GM21825 (cell line): ENCODE measurements around the gene LMF2.
"Not testable (repeated sequence)": the region's sequence is repeated elsewhere in the genome, so short reads cannot be mapped to it uniquely, and the experiment has no call there.

Experiments
- ATAC-seq: cut with Tn5 transposase; IDR thresholded peaks from one replicate; pipeline ENCODE4 v1.9.1; 2021; ENCODE audit warnings: mild to moderate bottlenecking, moderate library complexity; ENCODE audit not compliant: unreplicated experiment

LMF2 gene

DNA sequence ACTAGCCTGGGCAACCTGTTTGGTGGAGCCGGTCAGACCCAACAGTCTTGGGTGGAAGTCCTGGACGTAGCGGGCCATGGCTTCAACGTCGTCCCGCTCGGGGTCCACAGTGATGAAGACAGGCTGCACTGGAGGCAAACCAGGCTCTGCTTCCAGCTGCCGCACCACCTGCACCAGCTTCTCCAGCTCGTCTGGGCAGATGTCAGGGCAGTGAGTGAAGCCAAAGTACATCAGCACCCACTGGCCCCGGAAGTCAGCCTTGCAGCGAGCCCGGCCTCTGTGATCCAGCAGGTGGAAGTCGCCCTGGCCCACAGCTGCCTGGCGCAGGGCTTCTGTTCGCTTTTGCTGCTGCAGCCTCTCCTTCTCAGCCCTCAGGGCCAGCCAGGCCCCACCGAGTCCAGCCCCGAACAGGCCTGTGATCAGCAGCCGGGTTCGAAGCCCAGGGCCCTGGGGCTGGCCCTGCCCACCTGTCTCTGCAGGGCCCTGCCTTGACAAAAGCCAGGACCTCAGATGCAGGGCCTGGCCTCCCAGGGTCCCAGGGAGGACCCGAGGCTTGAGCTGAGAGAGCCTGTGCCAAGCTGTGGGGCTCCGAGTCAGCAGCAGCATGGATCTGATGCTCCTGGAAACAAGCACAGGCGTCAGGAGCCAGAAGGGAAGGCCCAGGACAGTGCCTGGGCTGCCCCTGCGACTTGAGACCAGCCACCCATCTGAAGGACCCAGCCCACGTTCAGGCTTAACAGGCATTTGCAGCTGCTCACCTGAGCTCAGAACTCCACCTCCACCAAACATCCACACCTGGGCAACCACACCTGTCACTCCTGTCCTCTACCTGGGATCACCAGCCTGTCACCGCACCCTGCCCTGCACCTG, 16.5 kb upstream of the LMF2 start:
- no peak for ATAC-seq

GRCh38 chr22:50523458-50523805, 15.9 kb upstream of the LMF2 start:
- no peak for ATAC-seq

DNA sequence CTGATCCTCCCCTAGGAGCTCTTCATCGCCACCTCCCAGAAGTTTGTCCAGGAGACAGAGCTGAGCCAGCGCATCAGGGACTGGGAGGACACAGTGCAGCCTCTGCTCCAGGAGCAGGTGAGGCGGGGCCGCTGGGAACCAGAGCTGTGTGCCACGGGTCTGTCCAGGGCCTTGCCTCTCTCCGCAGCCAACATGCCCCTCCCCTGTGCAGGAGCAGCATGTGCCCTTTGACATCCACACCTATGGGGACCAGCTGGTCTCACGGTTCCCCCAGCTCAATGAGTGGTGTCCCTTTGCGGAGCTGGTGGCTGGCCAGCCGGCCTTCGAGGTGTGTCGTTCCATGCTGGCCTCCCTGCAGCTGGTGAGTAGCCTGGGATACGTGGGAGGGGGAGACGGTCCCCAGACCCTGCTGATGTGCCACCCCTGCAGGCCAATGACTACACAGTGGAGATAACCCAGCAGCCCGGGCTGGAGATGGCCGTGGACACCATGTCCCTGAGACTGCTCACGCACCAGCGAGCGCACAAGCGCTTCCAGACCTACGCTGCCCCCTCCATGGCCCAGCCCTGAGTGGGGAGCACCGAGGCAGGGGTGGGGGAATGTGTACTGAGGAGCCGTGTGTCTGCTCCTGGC, 15.4 kb upstream of the LMF2 start:
- no peak for ATAC-seq

DNA sequence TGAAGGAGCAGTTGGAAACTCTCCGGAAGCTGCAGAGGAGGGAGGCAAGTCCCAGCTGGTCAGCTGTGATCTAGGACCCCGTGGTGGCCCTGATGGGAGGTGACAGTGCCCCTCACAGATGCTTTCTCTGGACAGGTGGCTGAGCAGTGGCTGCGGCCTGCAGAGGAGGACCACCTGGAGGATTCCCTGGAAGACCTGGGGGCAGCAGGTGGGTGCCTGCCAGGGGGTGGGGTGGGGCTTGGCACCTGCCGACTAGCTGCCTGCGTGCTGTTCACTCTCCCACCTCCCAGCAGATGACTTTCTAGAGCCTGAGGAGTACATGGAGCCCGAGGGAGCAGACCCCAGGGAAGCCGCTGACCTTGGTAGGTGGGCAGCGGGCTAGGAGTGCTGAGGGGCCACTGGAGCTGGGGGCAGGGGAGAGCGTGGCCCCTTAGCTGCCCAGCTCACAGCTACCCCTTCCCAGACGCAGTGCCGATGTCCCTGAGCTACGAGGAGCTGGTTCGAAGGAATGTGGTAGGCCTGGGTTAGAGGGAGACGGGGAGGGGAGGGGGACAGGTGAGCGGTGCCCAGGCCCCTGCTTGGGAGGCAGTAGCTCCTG, 14.8 kb upstream of the LMF2 start:
- ATAC-seq: no peak

DNA sequence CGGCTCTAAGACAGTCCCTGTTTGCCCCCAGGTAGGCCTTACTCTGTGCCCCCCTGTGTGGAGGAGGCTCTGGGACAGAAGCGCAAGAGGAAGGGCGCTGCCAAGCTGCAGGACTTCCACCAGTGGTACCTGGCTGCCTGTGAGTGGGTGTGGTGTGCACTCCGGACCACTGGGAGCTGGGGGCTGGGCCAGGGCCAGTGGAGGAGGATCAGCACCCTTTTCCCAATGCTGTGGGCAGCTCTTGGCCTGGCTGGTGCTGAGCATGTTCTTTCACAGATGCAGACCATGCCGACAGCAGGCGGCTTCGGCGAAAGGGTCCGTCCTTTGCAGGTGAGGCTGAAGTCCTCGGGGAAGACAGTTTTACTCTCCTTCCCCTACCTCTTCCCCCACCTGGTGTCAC, 14.2 kb upstream of the LMF2 start:
- ATAC-seq: no peak

- no peak for ATAC-seq
These were observed 13.4 kb upstream of the LMF2 start for GRCh38 chr22:50520826-50521453.

DNA sequence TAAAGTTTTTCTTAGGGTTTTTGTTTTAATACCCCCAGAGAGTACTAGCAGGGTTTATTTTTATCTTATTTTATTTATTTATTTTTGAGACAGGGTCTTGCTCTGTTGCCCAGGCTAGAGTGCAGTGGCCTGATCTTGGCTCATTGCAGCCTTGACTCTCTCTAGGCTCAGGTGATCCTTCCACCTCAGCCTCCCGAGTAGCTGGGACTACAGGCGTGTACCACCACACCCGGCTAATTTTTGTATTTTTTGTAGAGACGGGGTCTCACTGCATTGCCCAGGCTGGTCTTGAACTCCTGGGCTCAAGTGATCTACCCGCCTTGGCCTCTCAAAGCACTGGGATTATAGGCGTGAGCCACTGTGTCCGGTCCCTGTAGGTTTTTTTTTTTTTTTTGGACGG, 12.7 kb upstream of the LMF2 start:
- not testable (repeated sequence) for ATAC-seq

DNA sequence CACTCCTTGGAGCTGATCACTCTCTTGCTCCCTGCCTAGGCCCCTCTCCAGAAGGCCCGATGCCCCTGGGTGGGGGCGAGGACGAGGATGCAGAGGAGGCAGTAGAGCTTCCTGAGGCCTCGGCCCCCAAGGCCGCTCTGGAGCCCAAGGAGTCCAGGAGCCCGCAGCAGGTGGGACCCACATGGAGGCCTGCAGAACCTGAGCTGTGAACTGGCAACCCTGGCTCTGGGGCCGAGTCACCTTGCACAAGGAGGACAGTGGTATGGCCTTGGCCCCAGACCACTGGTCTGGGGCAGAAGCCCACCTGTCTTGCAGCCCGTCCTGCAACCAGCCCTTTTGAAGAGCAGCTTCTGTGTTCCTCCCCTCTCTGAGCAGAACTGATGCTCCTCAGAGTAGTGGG, 11.6 kb upstream of the LMF2 start:
- ATAC-seq: no peak

DNA sequence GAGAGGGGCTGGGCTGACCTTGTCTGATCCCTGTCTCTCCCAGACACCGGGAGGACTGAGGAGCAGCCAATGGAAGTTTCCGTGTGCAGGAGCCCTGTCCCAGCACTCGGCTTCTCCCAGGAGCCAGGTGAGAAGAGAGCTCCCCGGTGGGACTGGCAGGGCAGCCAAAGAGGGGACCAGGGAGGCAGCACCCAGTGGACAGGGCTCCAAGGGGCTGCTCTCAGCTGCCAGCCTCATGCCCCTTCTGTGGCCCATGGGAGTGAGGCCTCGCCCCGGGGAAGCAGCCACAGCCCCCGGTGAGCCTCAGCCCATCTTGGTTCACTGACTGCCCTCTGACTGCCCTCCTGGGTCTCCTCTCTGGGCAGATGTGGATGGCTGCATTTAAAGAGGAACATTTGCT, 11.1 kb upstream of the LMF2 start:
- ATAC-seq: no peak

DNA sequence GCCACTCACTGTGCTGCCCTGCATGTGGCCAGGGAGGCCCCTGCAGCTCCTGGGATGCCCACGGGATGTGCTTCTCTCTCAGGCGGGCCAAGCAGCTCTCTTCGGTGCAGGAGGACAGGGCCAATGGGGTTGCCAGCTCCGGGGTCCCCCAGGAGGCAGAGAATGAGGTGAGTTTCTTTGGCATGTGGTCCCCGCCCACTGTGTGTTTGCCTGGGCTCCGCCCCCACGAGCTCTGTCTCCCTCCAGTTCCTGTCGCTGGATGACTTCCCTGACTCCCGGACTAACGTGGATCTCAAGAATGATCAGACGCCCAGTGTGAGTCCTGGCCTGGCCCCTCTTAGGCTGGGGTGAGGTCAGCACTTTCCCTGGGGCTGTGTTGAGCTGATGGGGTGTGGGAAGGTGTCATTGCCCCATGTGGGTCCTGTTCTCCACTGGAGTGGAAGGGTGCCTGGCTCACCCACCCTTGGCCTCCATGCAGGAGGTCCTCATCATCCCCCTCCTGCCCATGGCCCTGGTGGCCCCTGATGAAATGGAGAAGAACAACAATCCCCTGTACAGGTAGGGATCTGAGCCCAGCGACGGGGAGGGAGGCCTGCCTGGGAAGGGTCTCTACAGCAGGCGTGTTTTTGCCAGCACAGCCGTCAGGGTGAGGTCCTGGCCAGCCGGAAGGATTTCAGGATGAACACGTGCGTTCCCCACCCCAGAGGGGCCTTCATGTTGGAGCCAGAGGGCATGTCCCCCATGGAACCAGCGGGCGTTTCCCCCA, 10.2 kb upstream of the LMF2 start:
- ATAC-seq: no peak

GRCh38 chr22:50516891-50517290, 9.4 kb upstream of the LMF2 start:
- no peak for ATAC-seq

DNA sequence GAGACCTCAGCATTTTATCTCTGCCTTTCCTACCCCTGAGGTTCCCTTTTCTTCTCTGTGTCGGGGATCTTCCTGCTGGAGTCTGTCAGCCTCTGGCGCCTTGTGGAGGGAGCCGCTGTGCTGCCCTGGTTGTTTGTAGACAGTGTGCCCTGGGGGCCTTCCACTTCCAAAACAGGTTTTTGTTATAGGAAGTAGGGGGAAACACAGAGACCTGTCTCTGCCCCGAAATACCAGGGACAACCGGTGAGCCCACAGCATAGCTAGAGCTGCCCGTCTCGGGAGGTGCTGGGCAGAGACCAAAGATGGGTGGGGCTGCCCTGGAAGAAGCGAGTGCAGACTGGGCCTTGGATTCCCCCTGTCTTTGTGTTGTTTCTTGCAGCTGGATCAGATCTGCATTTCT, 8.6 kb upstream of the LMF2 start:
- no peak for ATAC-seq

DNA sequence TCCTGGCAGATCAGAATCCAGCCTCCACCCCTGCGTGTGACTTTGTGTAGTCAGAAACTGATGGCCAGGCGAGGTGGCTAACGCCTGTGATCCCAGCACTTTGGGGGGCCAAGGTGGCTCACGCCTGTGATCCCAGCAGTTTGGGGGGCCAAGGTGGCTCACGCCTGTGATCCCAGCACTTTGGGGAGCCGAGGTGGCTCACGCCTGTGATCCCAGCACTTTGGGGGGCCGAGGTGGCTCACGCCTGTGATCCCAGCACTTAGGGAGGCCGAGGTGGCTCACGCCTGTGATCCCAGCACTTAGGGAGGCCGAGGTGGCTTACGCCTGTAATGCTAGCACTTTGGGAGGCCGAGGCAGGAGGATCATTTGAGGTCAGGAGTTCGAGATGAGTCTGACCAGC, 5.7 kb upstream of the LMF2 start:
- no peak for ATAC-seq

GRCh38 chr22:50508897-50509296, 1.4 kb upstream of the LMF2 start:
- ATAC-seq: no peak

- ATAC-seq: peak; percentile 45
These were observed 736 bp upstream of the LMF2 start, which contains the start of gene NCAPH2 for GRCh38 chr22:50507991-50508884. Gene NCAPH2, plus strand, starts transcription at chr22:50508224. Its CDS starts 114 bp downstream, at chr22:50508338.

DNA sequence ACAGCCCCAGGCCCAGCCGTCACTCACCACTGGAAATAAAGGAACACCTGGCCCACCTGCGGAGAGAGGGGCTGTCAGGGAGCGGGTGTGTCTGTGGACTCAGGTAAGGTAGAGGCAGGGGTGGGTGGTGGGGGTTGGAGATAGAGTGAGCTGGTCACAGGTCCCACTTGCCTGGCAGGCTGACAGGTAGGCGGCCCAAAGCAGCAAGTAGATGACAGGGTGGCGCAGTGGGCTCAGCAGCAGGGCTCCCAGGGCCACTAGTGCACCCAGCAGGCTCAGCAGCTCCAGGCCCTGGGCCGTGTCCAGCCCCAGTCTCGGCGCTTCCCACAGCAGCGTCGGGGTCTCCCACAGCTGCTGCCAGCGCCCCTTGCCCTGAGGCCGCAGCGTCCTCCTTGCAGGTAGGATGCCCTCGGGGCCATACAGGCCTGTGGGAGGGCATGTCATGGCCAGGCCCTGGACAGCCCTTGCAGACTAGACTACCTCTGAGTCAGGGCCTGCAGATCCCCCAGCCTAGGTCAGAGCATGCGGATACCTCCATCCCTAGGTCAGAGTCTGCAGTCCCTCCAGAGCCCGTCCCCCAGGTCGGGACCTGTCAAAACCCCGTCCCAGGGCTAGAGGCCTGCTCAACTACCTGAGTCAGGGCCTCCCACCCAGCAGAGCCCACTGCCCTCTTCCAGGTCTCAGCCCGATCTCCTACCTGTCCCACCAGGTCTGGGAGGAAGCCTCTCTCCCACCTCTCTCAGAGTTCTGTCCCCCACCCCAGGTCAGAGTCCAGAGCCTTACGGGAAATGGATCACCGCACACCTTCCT, 686 bp downstream of the LMF2 start:
- ATAC-seq: no peak

DNA sequence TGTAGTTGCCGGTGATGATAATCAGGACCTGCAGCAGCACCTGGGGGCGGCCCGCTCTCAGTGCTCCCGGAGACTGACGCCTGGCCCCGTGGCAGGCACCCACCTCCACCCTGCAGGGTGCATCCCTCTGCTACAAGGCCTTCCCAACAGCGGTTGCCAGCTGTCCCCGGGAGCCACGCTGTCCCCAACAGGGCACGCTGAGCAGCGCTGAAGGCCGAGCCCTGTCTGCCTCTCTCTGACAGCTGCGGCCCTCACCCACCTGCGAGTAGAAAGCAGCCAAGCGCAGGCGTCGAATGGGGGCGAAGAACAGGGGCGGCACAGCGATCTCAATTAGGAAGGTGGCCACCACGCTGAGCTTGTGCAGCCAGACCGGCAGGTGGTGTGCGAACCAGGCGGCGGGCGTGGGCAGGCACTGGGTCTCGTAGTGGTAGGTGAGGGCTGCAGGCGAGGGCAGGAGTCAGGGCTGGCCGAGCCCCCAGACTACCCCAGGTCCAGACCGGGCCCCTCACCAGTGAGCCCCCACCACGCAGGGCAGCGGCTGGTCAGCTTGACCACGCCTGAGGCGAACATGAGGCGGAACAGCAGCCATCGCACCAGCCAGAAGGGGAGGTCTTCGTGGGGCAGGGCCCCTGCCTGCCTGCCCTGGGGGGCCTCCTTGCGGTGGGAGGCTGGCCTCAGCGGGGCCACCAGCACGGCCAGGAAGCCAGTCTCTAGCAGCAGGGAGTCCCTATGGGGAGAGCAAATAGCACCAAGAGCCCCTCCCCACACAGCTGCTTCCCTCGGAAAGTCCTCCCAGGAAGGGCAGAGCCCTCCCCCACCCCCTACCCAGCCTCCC, 1.5 kb downstream of the LMF2 start:
- ATAC-seq: no peak

- no peak for ATAC-seq
These were observed 2.2 kb downstream of the LMF2 start for GRCh38 chr22:50505276-50505775.
